ENCODE results near the gene CDC42SE1. TPM values are rescaled to one million over a fixed set of nuclear protein-coding genes. Genes with fewer than 3 reads are reported as not detected.

Gene CDC42SE1
- total RNA-seq, 1 experiment from 2014 or later, result 76.3 TPM

DNA sequence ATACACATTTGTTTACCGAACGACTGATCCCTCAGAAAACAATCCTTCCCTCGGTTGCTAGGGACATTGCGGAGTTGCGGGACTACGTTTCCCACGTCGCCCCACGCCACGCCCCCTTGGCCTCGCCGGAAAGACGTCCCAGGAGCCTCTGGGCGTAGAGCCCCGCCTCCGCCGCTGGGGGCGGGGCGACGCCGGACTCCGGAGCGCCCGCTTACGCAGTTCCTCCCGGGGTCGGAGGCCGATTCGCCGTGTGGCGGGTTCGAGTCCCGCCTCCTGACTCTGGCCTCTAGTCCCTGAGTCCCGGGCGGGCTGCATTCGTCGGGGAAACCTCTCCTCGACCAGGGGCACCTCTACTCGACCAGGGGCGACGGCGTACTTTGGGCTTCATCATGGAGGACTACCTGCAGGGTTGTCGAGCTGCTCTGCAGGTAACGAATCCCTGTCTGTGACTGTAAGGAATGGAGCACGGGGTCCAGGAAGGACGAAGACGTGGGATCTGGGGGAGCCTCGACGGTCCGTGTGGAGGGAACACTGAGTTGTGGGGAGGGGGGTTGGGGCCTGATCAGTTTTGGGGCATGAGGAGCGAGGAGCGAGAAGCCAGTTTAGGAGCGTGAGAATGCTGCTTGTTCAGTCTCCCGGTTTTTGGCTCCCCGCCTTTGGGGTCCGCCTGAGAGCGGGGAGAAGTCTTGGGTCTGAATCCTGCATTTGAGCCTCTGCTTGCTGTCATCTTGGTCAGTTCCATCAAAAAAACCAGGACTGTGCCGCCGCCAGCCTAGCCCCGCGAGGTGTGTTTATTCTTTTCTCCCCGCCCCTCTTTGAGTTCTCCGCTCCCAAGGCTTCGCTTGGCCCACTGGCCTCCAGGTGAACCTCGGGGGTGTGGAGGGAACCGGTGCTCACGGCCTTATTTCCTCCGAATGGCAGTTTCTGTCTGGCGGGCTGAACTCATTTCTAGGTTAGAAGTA is 50.9 kb downstream of the CDC42SE1 start, which contains the start of gene PRUNE1 (continued):
- no peak for TF ChIP-seq ZNF138 (CRISPR knock-in tag; conservative IDR thresholded peaks at IDR 0.05)
- 0 out of 2 replicates have a peak, but pooled peaks have one; percentile 40 for TF ChIP-seq ESRRA (CRISPR knock-in tag; IDR thresholded peaks at IDR 0.05; ENCODE audit: borderline replicate concordance)

DNA sequence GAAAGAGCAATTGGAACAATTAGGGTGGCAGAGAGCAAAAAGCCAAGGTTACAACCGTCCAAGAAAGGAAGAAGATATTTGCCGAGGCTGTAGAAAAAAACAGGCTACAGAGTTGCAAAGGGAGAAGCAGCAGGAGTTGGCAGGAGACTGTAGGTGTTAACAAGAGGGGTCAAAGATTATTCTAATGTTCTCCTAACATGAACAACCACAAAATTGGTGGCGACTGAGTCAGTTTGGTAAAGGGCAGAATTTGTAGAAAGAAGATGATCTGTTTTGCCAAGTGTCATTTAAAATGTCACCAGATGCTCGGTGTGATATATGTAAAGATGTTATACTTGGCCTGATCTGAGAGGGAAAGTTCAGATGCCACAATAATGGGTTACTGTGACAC is 51.6 kb downstream of the CDC42SE1 start:
- no peaks in the 10 kb centered on the region for H3K9me3 Mint-ChIP-seq
- H3K4me1 Mint-ChIP-seq, result peaks cover 38% of the 10 kb centered on the region
- H3K36me3 Mint-ChIP-seq, result no peaks in the 10 kb centered on the region
- TF ChIP-seq, protein P1, sequence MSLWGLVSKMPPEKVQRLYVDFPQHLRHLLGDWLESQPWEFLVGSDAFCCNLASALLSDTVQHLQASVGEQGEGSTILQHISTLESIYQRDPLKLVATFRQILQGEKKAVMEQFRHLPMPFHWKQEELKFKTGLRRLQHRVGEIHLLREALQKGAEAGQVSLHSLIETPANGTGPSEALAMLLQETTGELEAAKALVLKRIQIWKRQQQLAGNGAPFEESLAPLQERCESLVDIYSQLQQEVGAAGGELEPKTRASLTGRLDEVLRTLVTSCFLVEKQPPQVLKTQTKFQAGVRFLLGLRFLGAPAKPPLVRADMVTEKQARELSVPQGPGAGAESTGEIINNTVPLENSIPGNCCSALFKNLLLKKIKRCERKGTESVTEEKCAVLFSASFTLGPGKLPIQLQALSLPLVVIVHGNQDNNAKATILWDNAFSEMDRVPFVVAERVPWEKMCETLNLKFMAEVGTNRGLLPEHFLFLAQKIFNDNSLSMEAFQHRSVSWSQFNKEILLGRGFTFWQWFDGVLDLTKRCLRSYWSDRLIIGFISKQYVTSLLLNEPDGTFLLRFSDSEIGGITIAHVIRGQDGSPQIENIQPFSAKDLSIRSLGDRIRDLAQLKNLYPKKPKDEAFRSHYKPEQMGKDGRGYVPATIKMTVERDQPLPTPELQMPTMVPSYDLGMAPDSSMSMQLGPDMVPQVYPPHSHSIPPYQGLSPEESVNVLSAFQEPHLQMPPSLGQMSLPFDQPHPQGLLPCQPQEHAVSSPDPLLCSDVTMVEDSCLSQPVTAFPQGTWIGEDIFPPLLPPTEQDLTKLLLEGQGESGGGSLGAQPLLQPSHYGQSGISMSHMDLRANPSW (CRISPR knock-in tag; conservative IDR thresholded peaks at IDR 0.05; ENCODE audit: low read depth), result no peak
- TF ChIP-seq, protein P2, sequence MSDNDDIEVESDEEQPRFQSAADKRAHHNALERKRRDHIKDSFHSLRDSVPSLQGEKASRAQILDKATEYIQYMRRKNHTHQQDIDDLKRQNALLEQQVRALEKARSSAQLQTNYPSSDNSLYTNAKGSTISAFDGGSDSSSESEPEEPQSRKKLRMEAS (CRISPR knock-in tag; IDR thresholded peaks at IDR 0.05), result no peak
- TF ChIP-seq, protein P3, sequence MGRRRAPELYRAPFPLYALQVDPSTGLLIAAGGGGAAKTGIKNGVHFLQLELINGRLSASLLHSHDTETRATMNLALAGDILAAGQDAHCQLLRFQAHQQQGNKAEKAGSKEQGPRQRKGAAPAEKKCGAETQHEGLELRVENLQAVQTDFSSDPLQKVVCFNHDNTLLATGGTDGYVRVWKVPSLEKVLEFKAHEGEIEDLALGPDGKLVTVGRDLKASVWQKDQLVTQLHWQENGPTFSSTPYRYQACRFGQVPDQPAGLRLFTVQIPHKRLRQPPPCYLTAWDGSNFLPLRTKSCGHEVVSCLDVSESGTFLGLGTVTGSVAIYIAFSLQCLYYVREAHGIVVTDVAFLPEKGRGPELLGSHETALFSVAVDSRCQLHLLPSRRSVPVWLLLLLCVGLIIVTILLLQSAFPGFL (CRISPR knock-in tag; IDR thresholded peaks at IDR 0.05; ENCODE audit: borderline replicate concordance), result no peak
- TF ChIP-seq IRF2 (CRISPR knock-in tag; IDR thresholded peaks at IDR 0.05; ENCODE audit: borderline replicate concordance, low read depth), result no peak
- no peak for TF ChIP-seq MXD4 (CRISPR knock-in tag; IDR thresholded peaks at IDR 0.05; ENCODE audit: borderline replicate concordance)
- TF ChIP-seq, protein P4, sequence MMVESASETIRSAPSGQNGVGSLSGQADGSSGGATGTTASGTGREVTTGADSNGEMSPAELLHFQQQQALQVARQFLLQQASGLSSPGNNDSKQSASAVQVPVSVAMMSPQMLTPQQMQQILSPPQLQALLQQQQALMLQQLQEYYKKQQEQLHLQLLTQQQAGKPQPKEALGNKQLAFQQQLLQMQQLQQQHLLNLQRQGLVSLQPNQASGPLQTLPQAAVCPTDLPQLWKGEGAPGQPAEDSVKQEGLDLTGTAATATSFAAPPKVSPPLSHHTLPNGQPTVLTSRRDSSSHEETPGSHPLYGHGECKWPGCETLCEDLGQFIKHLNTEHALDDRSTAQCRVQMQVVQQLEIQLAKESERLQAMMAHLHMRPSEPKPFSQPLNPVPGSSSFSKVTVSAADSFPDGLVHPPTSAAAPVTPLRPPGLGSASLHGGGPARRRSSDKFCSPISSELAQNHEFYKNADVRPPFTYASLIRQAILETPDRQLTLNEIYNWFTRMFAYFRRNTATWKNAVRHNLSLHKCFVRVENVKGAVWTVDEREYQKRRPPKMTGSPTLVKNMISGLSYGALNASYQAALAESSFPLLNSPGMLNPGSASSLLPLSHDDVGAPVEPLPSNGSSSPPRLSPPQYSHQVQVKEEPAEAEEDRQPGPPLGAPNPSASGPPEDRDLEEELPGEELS (CRISPR knock-in tag; IDR thresholded peaks at IDR 0.05), result no peak
- no peak for TF ChIP-seq CBFB (CRISPR knock-in tag; IDR thresholded peaks at IDR 0.05; ENCODE audit: low read depth)
- no peak for TF ChIP-seq ETV6 (CRISPR knock-in tag; IDR thresholded peaks at IDR 0.05)
- TF ChIP-seq ZNF317 (CRISPR knock-in tag; IDR thresholded peaks at IDR 0.05; ENCODE audit: borderline replicate concordance, low read depth), result no peak
- no peak for TF ChIP-seq TP53 (CRISPR knock-in tag; IDR thresholded peaks at IDR 0.05)
- TF ChIP-seq SOX15 (CRISPR knock-in tag; IDR thresholded peaks at IDR 0.05), result no peak
- TF ChIP-seq, protein P5, sequence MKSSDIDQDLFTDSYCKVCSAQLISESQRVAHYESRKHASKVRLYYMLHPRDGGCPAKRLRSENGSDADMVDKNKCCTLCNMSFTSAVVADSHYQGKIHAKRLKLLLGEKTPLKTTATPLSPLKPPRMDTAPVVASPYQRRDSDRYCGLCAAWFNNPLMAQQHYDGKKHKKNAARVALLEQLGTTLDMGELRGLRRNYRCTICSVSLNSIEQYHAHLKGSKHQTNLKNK (CRISPR knock-in tag; IDR thresholded peaks at IDR 0.05), result no peak
- TF ChIP-seq SMAD3 (CRISPR knock-in tag; IDR thresholded peaks at IDR 0.05; ENCODE audit: borderline replicate concordance), result no peak
- TF ChIP-seq NR2C2 (CRISPR knock-in tag; IDR thresholded peaks at IDR 0.05), result no peak
- TF ChIP-seq ZNF263 (CRISPR knock-in tag; IDR thresholded peaks at IDR 0.05; ENCODE audit: low read depth), result no peak
- no peak for TF ChIP-seq JAZF1 (CRISPR knock-in tag; IDR thresholded peaks at IDR 0.05)
- TF ChIP-seq ZNF219 (CRISPR knock-in tag; IDR thresholded peaks at IDR 0.05; ENCODE audit: borderline replicate concordance), result no peak
- TF ChIP-seq ZNF423 (CRISPR knock-in tag; IDR thresholded peaks at IDR 0.05), result no peak
- ATAC-seq (no peak), DNase-seq (ENCODE audit: low spot score) (no peak)
- H3K4me3 Mint-ChIP-seq, result peak overlapping the region; percentile 94
- H3K27me3 Mint-ChIP-seq (ENCODE audit: low read depth), result no peaks in the 10 kb centered on the region
- POLR2A ChIA-PET, result no interaction called here
- CTCF ChIA-PET, result interaction anchor here (1.0 kb wide), 1 partner anchor 17 kb away, joined by 4 read pairs; no protein-coding TSS in a partner anchor
- peak overlapping the region; percentile 99 for H3K27ac Mint-ChIP-seq

All from WTC11 (cell line).